GM10248 (cell line): ENCODE results near the gene PAQR5.
"Not testable (repeated sequence)": the region's sequence is repeated elsewhere in the genome, so short reads cannot be mapped to it uniquely, and the experiment has no call there.

ENCODE experiments used
- CTCF ChIA-PET: fragments of 300-600 bp; sonication (Branson Sonifier 250); formaldehyde crosslinking; extraction: SDS; loops from one replicate; lab custom pipeline; 2021; ENCODE audit warnings: antibody characterized with exemption; lab: Yijun Ruan, JAX
- POLR2A ChIA-PET: fragments of 350-650 bp; sonication (Branson Sonifier 250); formaldehyde crosslinking; extraction: SDS; loops from one replicate; lab custom pipeline; 2020; ENCODE audit warnings: antibody characterized with exemption; lab: Yijun Ruan, JAX
- DNase-seq: peaks from one replicate; pipeline ENCODE4 v3.0.0; 2012; ENCODE audit errors: extremely low spot score
- CTCF ChIP-seq: IDR thresholded peaks from 2 replicates; pipeline ENCODE4 v1.5.1; 2012; ENCODE audit warnings: mild to moderate bottlenecking, low read depth; ENCODE audit errors: extremely low read depth, missing control alignments, control extremely low read depth

Gene PAQR5

GRCh38 chr15:69299943-69300588, 1.4 kb downstream of the PAQR5 start:
- no peak for TF ChIP-seq CTCF
- ChIA-PET CTCF (interaction anchor here (1.2 kb wide), 1 partner anchor 11 kb away, joined by 5 read pairs; no protein-coding TSS in a partner anchor), POLR2A (no interaction called here)
- no peak for DNase-seq

- POLR2A ChIA-PET, DNase-seq, CTCF ChIA-PET: not testable (repeated sequence)
Observed at GRCh38 chr15:69301101-69301500, 2.4 kb downstream of the PAQR5 start.

- CTCF ChIA-PET = interaction anchor here (1.2 kb wide), 1 partner anchor 27 kb away, joined by 3 read pairs; no protein-coding TSS in a partner anchor
- POLR2A ChIA-PET, DNase-seq: not testable (repeated sequence)
Observed at GRCh38 chr15:69302087-69302486, 3.4 kb downstream of the PAQR5 start.

GRCh38 chr15:69302929-69303328, 4.2 kb downstream of the PAQR5 start:
- CTCF ChIA-PET = interaction anchor here (1.2 kb wide), 1 partner anchor 27 kb away, joined by 3 read pairs; no protein-coding TSS in a partner anchor
- POLR2A ChIA-PET = no interaction called here
- DNase-seq = no peak
- TF ChIP-seq CTCF = no peak

GRCh38 chr15:69303337-69304181, 4.8 kb downstream of the PAQR5 start:
- no peak for TF ChIP-seq CTCF
- CTCF ChIA-PET = no interaction called here
- DNase-seq = no peak
- POLR2A ChIA-PET = no interaction called here

GRCh38 chr15:69304182-69304545, 5.5 kb downstream of the PAQR5 start:
- no peak for TF ChIP-seq CTCF
- ChIA-PET POLR2A (no interaction called here), CTCF (no interaction called here)
- no peak for DNase-seq

- DNase-seq = no peak
- TF ChIP-seq CTCF = no peak
- CTCF ChIA-PET = no interaction called here
- POLR2A ChIA-PET = no interaction called here
Observed at GRCh38 chr15:69305204-69305931, 6.7 kb downstream of the PAQR5 start.
